Measurements from ENCODE around the gene TAB2.
"Not testable (repeated sequence)": the region's sequence is repeated elsewhere in the genome, so short reads cannot be mapped to it uniquely, and the experiment has no call there.

The TAB2 gene

DNA sequence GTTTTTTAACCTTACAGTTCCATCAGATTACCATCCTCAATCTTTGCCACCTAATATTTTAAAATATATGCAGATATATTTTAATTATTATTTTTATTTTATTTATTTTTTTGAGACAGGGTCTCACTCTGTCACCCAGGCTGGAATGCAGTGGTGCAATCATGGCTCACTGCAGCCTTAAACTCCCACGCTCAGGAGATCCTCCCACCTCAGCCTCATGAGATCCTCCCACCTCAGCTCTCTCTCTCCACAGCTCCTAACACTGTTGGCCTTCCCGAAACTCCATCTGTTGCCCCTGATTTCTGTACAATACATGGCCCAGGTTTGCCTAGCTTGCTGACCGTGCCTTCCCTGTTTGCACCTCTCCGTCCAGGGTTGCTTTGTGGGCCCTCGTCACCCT, 4.4 kb upstream of the TAB2 start:
- DNase-seq (ENCODE audit: low read depth in 2 of 2), result no peak

DNA sequence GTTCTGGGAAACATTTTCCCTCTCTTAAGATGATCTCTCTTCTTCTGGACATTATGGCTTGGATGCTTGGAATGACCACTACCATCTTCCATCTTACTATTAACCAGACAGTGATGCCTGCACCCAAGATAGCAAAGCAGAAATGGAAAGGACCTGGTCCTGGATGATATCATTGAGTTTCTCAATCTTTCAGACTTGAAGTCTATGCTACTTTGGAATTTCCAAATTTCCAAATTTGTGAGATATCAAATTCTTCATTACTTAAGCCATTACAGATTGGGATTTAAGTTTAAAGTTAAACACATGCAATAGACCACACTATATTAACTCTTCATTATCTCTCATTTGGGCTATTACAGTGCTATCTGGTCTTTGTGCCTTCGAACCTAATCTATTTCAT, 3.7 kb upstream of the TAB2 start:
- DNase-seq (ENCODE audit: low read depth in 2 of 2), result no peak

DNA sequence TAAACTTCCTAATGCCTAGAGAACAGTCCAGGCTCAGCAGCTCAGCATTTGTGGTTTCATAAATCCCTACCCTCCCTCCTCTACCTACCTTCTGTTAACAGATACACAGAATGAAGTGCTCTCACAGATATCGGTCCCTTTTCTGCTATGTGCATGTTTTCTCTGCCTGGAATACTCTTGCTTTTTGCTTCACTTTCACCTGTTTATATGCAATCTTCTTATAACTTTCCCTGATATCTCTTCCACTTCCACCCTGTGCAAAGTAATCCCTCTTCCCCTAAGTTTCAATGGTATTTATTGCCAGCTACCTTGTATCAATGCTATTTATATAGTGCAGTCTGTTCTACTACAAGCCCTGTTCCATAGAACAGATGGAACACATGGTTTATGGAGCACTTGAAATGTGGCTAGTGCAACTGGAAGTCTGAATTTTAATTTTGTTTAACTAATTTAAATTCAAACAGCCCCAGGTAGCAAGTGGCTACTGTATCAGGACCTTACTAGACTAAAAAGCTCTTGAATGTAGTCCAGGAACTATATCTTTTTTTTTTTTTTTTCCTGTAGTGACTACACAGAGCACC, 3.1 kb upstream of the TAB2 start:
- no peak for DNase-seq (ENCODE audit: low read depth in 2 of 2)

DNA sequence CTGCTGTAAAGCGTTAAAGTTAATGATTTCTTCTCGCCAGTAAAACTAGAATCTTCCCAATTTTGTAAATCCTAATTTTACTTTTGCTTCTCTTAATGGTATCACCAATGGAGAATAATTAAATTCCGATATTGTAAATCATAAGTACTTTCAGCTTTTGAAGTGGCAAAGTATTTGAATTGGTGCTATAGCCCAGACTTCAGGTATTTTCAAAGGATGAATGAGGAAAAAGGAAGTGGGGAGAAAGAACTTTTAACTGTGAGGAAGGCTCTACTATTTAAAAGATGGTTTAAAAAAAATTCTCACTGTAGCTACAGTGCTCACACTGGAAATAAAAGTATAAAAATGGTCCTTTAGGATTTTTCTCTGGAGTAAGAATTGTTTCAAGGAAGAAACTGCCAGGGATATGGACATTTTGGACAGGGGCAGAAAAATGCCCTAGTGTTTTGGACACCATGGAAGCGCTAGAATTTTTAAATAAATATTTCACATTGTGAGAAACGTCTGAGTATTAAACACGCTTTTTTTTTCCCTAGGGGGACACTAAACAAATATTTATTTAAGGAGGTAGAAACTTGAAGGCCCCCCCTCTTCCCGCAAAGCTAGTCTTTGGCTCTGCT, 1.3 kb upstream of the TAB2 start:
- no peak for DNase-seq (ENCODE audit: low read depth in 2 of 2)

DNA sequence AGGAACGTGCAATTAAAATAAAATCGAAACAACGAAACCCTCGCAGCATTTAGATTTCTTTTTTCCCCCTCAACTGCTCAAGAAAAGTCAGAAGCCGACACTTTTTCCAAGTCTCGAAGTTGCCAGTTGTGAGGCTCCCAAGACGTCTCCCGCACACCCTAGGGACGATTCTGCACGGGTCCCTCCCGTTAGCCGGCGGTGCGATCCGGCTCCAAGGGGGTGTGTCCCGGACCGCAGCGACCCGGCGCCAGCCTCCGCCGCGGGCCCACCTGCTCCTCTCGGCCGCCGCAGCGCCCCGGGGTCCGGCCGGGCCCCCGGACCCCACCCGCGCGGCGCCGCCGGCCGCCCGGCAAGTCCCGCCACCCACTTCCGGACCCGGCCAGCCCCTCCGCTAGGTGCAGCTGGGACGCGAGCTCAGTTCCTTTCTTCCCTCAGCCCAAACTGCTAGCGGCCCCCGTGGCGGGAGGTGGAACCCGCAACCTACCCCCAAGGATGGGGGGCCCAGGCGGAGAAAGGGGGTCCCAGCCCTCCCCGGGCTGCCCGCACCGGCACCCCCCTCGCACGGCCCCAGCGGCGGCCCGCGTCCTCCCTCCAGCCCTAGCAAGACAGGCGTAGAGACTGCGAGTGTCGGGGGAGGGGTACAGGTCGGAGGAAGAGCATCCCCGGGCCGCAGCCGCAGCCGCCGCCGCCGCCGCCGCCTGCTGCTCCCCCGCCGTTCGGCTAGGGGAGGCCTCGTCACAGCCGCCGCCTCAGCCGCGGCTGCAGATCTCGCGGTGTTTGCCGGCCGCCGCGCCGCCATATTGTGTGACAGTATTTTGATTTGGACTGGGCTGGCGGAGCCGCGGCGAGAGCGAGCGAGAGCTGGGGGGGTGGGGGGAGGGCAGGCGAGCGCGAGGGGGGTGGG, 520 bp upstream of the TAB2 start:
- peak; percentile 69 to 83 for DNase-seq (ENCODE audit: low read depth in 2 of 2)

DNA sequence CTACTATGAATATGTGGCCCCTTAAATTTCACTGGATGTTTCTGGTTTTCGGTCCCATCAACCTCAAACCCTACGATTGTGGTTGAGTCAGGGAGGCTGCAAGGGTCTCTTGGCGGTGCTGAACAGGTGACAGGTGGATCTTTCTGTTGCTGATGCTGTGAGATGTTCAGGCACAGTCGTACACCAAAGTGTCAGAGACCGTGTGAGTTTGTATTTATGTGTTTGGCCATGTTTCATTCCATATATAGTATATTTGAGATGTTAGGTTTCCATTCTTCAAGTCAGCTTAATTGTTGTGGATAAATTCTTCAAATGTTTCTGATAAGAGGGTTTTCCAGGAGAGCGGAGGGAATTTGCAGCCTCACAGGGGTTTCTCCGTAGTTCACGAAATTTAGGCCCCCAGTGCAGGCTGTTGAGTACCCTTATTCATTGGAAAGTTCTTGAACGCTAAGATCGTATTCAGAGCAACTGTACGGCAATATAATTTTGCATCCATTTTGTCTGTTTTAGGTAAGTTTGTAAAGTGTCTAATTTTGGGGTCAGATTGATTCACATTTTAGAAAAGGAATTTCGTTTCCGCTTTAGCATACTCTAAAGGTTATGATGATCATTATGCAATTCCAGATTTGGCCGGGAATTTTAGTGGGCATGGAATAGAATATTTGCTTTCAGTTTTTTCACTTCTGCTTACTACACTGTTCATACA, 1.2 kb downstream of the TAB2 start:
- peak in 1 of 2 donors; percentile 3 for DNase-seq (ENCODE audit: low read depth in 2 of 2)

DNA sequence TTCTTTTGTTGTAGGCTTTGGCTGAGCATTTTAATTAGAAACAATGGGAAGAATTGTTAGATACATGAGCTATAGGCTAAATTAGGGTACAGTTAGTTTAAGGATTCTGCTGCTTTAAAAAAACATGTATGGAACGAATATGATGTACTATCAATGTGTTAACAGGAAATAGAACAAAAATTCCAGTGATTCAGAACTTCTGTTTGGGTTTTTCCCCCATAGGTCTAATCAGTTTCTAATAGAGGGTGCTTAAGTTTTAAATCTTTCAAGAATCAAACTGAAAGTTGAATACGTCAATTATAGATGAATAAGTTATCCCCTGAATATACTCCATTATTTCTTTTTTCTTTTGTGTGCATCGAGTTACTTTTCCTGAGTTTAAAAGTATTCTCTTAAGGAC, 1.9 kb downstream of the TAB2 start:
- no peak for DNase-seq (ENCODE audit: low read depth in 2 of 2)

DNA sequence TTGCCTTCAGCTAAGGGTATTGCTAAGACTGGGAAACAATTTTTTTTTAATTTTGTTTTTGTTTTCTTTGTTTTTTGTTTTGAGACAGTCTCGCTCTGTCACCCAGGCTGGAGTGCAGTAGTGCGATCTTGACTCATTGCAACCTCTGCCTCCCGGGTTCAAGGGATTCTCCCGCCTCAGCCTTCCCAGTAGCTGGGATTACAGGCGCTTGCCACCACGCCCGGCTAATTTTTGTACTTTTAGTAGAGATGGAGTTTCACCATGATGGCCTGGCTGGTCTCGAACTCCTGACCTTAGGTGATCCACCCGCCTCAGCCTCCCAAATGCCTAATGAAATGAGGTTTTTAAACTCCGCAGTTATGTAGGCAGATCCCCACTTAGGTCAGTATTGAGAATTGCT, 2.5 kb downstream of the TAB2 start:
- not testable (repeated sequence) for DNase-seq (ENCODE audit: low read depth in 2 of 2)

DNA sequence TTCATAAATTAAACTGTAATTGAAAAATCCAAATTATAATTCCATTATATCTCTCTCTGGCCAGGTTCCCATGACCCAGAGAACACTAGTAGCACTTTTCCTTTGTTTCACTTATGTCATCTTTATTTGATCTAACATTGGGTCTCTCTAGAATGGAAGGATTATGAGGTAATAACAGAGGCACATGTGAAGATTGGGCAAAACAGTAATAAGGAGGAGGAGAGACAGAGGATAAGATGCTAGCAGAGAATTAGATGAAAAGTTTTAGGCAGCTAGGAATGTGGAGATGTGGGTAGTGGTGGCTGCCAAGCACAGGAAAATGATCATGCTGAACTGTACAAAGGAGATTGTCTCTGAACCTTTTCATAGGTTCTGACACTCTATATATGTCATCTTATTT, 3.3 kb downstream of the TAB2 start:
- no peak for DNase-seq (ENCODE audit: low read depth in 2 of 2)

DNA sequence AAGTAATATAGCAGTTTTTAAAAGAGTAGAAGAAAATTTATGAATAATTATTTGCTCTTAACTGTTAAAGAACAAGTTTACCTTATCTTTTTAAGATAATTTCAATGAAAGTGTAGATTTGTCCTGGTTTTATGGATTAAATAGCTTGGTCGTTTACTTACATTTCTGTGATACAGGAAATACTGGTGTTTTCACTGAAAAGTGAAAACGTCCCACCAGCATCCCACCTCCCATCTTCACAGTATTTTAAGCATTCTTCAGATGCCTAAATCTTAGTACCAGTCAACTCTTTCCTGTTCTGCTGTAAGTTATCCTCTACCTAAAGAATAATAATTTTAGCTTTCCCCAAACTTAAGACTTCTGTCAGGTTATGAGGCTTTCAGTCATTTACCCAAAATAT, 5.8 kb downstream of the TAB2 start:
- DNase-seq (ENCODE audit: low read depth in 2 of 2), result no peak

DNA sequence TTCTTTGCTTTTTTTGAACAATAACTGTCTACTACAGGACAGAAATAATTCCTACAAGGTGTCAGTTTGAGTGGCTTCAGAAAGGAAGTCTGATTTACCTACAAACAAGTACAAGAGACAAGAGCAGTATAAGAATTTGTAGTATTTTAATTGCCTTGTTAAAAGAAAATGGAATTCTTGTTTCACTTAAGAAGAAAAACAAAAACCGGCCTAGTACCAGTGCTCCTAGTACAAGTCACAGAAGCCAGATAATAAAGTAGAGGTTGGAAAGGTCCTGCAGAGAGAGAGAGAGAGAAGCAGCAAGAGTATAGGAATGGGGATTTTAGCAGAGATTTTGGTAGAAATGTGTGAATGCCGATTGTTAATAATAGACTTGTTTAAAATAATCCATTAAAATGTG, 6.4 kb downstream of the TAB2 start:
- no peak for DNase-seq (ENCODE audit: low read depth in 2 of 2)

DNA sequence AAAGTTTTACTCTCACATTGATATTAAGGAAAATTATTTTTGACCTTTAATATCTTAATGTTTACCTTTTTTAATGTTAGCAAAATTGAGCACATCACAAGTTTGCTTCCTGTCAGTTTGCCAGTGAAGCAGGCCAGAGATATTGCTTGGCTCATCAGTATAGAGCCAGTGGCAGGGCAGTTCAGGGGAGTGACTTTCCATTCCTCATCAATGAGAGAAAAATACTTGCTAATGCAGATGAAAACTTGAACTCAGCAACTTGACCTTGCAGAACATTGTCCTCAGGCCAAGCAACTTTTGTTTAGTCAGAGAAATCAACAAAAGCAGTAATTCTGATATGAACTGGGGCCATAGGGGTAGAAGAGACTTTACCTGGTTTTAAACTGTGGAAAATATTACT, 6.9 kb downstream of the TAB2 start:
- no peak for DNase-seq (ENCODE audit: low read depth in 2 of 2)

DNA sequence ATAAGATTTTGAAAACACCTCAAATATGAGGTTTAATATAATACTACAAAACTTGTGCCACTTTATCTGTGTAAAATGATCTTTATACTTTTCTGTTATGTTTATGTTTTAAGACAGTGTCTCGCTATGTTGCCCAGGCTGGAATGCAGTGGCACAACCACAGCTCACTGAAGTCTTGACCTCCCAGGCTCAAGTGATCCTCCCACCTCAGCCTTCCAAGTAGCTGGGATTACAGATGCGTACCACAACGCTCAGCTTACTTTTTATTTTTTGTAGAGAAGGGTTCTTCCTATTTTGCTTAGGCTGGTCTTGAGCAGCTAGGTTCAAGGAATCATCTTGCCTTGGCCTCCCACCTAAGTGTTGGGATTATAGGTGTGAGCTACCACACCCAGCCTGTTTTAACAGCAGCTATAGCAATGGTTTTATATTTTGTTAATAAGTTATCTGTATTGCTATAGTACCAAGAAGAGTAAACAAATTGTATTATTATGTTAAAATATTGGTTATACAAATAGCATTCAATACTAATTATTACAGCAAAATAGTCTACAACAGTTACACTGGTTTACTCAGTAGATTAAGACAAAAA, 8.2 kb downstream of the TAB2 start:
- no peak for DNase-seq (ENCODE audit: low read depth in 2 of 2)

DNA sequence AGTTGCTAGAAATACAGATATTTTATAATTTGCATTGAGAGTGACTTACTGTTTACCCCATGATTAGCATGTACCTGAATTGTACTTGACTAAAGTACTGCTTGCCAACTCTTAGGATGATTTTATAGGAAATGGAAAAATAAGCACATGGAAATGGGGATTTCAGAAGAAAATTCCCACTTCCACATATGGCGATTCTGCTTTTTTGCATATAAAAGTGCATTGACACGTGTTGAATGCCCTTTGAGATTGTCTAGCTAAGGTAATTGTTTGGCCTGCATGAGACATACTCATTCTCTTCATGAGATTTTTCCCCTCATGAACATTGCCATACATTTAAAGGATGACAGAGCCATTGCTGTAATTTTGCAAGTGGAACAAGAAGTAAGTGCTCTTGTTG, 10.1 kb downstream of the TAB2 start:
- DNase-seq (ENCODE audit: low read depth in 2 of 2), result no peak

DNA sequence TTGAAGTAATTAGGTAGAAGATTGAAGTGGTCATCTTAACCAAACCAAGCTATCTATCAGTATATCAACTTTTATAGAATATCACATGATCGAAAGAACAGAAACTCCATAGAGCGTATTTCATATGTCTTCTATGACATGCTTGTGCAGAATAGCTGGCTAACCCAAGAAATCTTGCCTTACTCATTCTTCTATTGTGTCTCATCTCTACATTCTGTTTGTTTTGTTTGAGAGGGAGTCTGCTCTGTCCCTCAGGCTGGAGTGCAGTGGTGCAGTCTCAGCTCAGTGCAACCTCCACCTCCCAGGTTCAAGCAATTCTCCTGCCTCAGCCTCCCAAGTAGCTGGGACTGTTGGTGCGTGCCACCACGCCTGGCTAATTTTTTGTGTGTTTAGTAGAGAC, 10.6 kb downstream of the TAB2 start:
- DNase-seq (ENCODE audit: low read depth in 2 of 2), result no peak

DNA sequence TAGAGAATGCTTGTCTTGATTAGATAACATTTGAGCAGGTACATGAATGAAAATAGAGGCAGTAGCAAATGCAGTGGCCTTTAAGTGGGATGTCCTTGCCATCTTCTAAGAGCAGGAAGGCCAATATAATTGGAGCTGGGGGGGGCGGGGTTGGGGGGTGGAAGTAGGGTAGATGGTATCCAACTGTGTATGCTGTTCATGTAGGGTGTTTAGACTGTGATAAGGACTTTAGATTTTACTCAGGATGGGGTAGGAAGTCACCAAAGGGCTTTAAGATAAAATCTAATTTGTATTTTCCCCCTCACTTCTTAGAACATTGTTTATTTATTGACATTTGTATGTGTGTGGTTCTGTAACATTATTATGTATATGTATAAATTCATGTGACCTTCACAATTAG, 12.0 kb downstream of the TAB2 start:
- DNase-seq (ENCODE audit: low read depth in 2 of 2), result no peak

DNA sequence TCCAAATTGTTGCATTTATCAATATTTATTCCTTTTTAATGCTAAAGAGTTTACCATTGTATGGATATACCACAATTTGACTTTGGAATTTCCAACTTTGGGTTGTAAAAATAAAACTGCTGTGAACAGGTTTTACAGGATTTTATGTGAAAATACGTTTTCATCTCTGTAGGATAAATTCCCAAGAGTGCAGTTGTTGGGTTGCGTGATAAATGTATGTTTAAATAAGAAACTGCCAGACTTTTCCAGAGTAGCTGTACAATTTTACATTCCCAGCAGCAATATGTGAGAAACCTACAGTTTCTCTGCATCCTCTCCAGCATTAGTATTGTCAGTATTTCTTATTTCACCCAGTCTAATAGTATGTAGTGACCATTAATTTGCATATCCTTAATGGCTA, 12.6 kb downstream of the TAB2 start:
- DNase-seq (ENCODE audit: low read depth in 2 of 2), result no peak

DNA sequence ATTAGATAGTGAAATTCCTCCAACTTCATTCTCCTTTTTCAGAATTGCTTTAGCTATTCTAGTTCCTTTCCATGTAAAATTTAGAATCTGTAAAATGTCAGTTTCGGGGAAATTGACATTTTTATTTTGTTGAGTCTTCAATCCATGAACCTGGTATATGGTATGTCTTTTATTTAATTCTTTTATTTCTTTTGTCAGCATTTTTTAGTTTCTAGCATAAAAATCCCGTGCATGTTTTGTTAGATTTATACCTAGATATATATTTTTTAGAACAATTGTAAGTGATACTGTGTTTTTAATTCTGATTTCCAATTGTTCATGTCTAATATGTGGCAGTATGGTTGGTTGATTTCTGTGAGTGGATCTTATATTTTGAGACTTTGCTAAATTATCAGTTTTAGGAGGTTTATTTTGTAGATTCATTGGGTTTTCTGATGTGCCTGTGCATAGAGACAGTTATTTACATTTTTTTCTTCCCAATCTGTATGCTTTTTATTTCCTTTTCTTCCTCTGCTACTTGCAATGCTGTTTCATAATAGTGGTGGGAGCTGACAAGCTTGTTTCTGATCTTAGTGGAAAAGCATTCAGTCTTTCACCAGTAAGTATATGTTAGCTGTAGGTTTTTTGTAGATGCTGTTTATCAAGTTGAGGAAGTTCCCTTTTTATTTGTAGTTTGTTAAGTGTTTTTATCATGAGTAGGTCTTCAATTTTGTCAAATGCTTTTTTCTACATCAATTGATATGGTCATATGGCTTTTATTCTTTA, 13.7 kb downstream of the TAB2 start:
- no peak for DNase-seq (ENCODE audit: low read depth in 2 of 2)

DNA sequence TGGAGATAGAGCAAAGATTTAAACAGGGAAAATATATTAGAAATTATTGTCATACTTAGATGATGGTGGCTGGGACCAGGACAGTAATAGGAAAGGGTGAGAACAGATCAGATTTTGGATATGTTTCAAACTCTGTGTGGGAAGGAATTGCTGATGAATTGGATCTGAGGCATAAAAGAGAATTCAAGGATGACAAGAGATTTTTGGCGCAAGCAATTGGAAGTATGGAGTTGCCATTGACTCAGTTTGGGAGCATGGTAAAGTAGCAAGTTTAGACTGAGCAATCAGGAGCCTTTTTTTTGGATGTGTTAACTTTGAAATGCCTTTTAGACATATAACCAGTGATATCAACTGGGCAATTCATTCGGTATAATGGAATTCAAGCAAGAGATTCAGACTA, 14.4 kb downstream of the TAB2 start:
- DNase-seq (ENCODE audit: low read depth in 2 of 2), result no peak

DNA sequence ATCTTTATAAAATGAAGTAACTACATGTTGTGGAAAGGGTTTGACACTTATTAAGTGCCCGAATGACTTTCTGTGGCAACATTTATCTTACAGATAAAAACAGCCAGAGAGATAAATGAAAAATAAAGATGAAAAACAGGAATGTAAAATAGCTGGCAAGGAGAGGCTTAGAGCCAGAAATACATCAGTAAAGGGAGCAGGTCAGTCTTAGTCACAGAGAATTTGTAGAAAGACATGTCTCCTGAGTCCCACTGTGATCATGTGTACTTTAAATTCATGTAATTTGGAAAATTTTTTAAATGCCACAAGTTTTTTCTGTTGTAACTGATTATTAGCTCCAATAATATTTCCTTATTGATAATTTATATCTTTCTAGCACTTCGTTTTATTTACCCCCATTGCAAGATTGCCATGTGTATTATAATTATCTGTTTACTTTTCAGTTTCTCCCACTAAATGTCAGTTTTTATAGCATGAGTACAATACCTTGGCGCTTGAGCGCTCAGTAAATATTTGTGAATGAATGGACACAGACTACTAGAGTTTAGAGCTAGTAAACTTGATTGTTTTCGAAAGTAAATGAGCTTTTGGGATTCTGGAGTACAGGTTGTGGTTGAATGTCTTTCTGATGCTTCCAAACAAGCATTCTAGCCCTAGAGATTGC, 15.2 kb downstream of the TAB2 start:
- no peak for DNase-seq (ENCODE audit: low read depth in 2 of 2)

DNA sequence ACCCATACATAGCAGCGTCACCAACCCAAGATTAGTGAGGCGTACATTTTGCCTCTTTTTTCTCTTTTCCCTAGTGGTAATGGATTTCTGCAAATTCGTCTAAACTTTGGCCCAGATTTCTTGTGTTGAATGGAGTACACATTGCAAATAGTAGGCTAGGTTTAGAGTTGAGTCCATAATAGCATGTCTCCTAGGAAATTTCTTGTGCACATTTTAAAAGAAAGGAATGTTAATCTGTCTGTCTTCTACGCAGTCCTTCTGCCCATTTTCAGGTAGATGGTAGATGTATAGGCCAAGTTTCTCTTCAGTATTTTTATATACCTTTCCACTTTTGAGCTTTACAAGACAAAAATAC, 15.7 kb downstream of the TAB2 start:
- no peak for DNase-seq (ENCODE audit: low read depth in 2 of 2)
